Astrocyte (in vitro differentiated cells and primary cell): ENCODE measurements around the gene SLC26A9. TPM values are rescaled to one million over a fixed set of nuclear protein-coding genes. Genes with fewer than 3 reads are reported as not detected.

ENCODE experiments used
- DNase-seq: peaks from one replicate; pipeline ENCODE4 v3.0.0-alpha.2; 2010; ENCODE audit warnings: low read depth
- FAIRE-seq: peaks from 2 replicates; lab custom pipeline; 2011; peaks lifted over from hg19 to GRCh38; lab: Jason Lieb, UNC
- H2AFZ ChIP-seq: 2 replicates; pipeline ENCODE4 v1.6.0; 2012; ENCODE audit warnings: low read depth, low read length, inconsistent platforms
- H3K27ac ChIP-seq: 2 replicates; pipeline ENCODE4 v1.5.1; 2011; ENCODE audit warnings: low read depth, low read length, inconsistent platforms
- H3K27me3 ChIP-seq: 2 replicates; pipeline ENCODE4 v1.6.0; 2011; ENCODE audit warnings: low read length, inconsistent platforms; ENCODE audit not compliant: insufficient read depth
- H3K36me3 ChIP-seq: 2 replicates; pipeline ENCODE4 v1.5.1; 2011; ENCODE audit warnings: low read length, inconsistent platforms; ENCODE audit not compliant: insufficient read depth
- H3K4me1 ChIP-seq: 2 replicates; pipeline ENCODE4 v1.5.1; 2011; ENCODE audit warnings: low read length, inconsistent platforms; ENCODE audit not compliant: insufficient read depth
- H3K4me2 ChIP-seq: 2 replicates; pipeline ENCODE4 v1.6.0; 2012; ENCODE audit warnings: low read length, inconsistent platforms
- H3K4me3 ChIP-seq: 2 replicates; pipeline ENCODE4 v1.5.1; 2011; ENCODE audit warnings: low read depth, mild to moderate bottlenecking, low read length, inconsistent platforms; ENCODE audit not compliant: insufficient read depth
- H3K79me2 ChIP-seq: 2 replicates; pipeline ENCODE4 v1.6.0; 2012; ENCODE audit warnings: mild to moderate bottlenecking, low read length, inconsistent platforms; ENCODE audit not compliant: insufficient read depth
- H3K9ac ChIP-seq: 2 replicates; pipeline ENCODE4 v1.6.0; 2012; ENCODE audit warnings: mild to moderate bottlenecking, low read length, inconsistent platforms
- H3K9me3 ChIP-seq: 2 replicates; pipeline ENCODE4 v1.5.1; 2012; ENCODE audit warnings: low read depth, mild to moderate bottlenecking, low read length, inconsistent platforms; ENCODE audit not compliant: insufficient read depth
- H4K20me1 ChIP-seq: 2 replicates; pipeline ENCODE4 v1.6.0; 2012; ENCODE audit warnings: low read length, inconsistent platforms; ENCODE audit not compliant: insufficient read depth
- H3K27ac Mint-ChIP-seq: one replicate; pipeline ENCODE4 v1.8.0; 2021; ENCODE audit warnings: mild to moderate bottlenecking, mixed read lengths; ENCODE audit not compliant: unreplicated experiment
- H3K27me3 Mint-ChIP-seq: one replicate; pipeline ENCODE4 v1.8.0; 2021; ENCODE audit warnings: low read depth, mixed read lengths; ENCODE audit not compliant: unreplicated experiment
- H3K36me3 Mint-ChIP-seq: one replicate; pipeline ENCODE4 v1.8.0; 2021; ENCODE audit warnings: low read depth, mixed read lengths; ENCODE audit not compliant: unreplicated experiment
- H3K4me1 Mint-ChIP-seq: one replicate; pipeline ENCODE4 v1.8.0; 2021; ENCODE audit warnings: low read depth, mixed read lengths; ENCODE audit not compliant: unreplicated experiment
- H3K4me3 Mint-ChIP-seq: one replicate; pipeline ENCODE4 v1.8.0; 2021; ENCODE audit warnings: mild to moderate bottlenecking, moderate library complexity, mixed read lengths; ENCODE audit not compliant: unreplicated experiment
- H3K9me3 Mint-ChIP-seq: one replicate; pipeline ENCODE4 v1.8.0; 2021; ENCODE audit warnings: mild to moderate bottlenecking, mixed read lengths; ENCODE audit not compliant: unreplicated experiment
- CTCF ChIP-seq: IDR thresholded peaks from 2 replicates; pipeline ENCODE4 v1.5.1; 2011; ENCODE audit warnings: low read depth, mild to moderate bottlenecking, inconsistent platforms, low read length, moderate library complexity; ENCODE audit not compliant: insufficient read depth
- EZH2 ChIP-seq: IDR thresholded peaks from 2 replicates; pipeline ENCODE4 v1.6.1; 2012; ENCODE audit warnings: mild to moderate bottlenecking, low read length, inconsistent platforms; ENCODE audit not compliant: insufficient read depth
- total RNA-seq: library from RNA; stranded (reverse); gene quantifications from 2 replicates; pipeline ENCODE4 v1.2.1, GENCODE V29; 2021

Gene SLC26A9
- total RNA-seq, 1 donor from 2014 or later, result not detected

GRCh38 chr1:205986861-205987260, 43.6 kb upstream of the SLC26A9 start:
- H3K27me3 Mint-ChIP-seq, result peaks cover 8% of the 10 kb centered on the region
- no peak overlapping the region for H3K4me3 Mint-ChIP-seq
- peaks cover 19% of the 10 kb centered on the region for H3K36me3 Mint-ChIP-seq
- no peak overlapping the region for H3K4me3 ChIP-seq
- DNase-seq (no peak), FAIRE-seq (no peak)
- H3K27ac Mint-ChIP-seq, result no peak overlapping the region
- no peak overlapping the region for H3K9ac ChIP-seq
- TF ChIP-seq CTCF (no peak), EZH2 (no peak)
- H3K79me2 ChIP-seq, result no peaks in the 10 kb centered on the region
- H2AFZ ChIP-seq, result no peak overlapping the region
- H3K27me3 ChIP-seq, result no peaks in the 10 kb centered on the region
- no peaks in the 10 kb centered on the region for H3K4me1 ChIP-seq
- H4K20me1 ChIP-seq, result peaks cover 5% of the 10 kb centered on the region
- no peaks in the 10 kb centered on the region for H3K36me3 ChIP-seq
- no peaks in the 10 kb centered on the region for H3K9me3 ChIP-seq
- H3K9me3 Mint-ChIP-seq, result no peaks in the 10 kb centered on the region
- H3K4me2 ChIP-seq, result no peak overlapping the region
- peaks cover 22% of the 10 kb centered on the region for H3K4me1 Mint-ChIP-seq
- H3K27ac ChIP-seq, result no peak overlapping the region

- DNase-seq, result no peak
- H2AFZ ChIP-seq, result no peak overlapping the region
- H3K4me3 ChIP-seq, result no peak overlapping the region
- peaks cover 5% of the 10 kb centered on the region for H4K20me1 ChIP-seq
- no peak overlapping the region for H3K27ac Mint-ChIP-seq
- H3K27me3 ChIP-seq, result no peaks in the 10 kb centered on the region
- H3K9ac ChIP-seq, result no peak overlapping the region
- no peaks in the 10 kb centered on the region for H3K9me3 Mint-ChIP-seq
- no peak overlapping the region for H3K4me2 ChIP-seq
- H3K4me3 Mint-ChIP-seq, result no peak overlapping the region
- no peaks in the 10 kb centered on the region for H3K4me1 ChIP-seq
- no peak for FAIRE-seq
- no peak overlapping the region for H3K27ac ChIP-seq
- no peaks in the 10 kb centered on the region for H3K36me3 ChIP-seq
- no peaks in the 10 kb centered on the region for H3K79me2 ChIP-seq
- peaks cover 8% of the 10 kb centered on the region for H3K27me3 Mint-ChIP-seq
- H3K9me3 ChIP-seq, result no peaks in the 10 kb centered on the region
- peaks cover 20% of the 10 kb centered on the region for H3K36me3 Mint-ChIP-seq
- TF ChIP-seq EZH2, result no peak
- no peak for TF ChIP-seq CTCF
- peaks cover 16% of the 10 kb centered on the region for H3K4me1 Mint-ChIP-seq
Observed at GRCh38 chr1:205986292-205986691, 43.0 kb upstream of the SLC26A9 start.

GRCh38 chr1:205985330-205986005, 42.2 kb upstream of the SLC26A9 start:
- peaks cover 20% of the 10 kb centered on the region for H3K36me3 Mint-ChIP-seq
- no peak overlapping the region for H3K4me2 ChIP-seq
- H3K4me1 Mint-ChIP-seq, result peaks cover 12% of the 10 kb centered on the region
- no peaks in the 10 kb centered on the region for H3K79me2 ChIP-seq
- H3K4me3 Mint-ChIP-seq, result no peak overlapping the region
- H3K4me3 ChIP-seq, result no peak overlapping the region
- no peaks in the 10 kb centered on the region for H3K9me3 Mint-ChIP-seq
- TF ChIP-seq EZH2 (no peak), CTCF (no peak)
- H3K9me3 ChIP-seq, result no peaks in the 10 kb centered on the region
- no peak overlapping the region for H3K27ac Mint-ChIP-seq
- H2AFZ ChIP-seq, result no peak overlapping the region
- peaks cover 8% of the 10 kb centered on the region for H3K27me3 Mint-ChIP-seq
- no peaks in the 10 kb centered on the region for H3K36me3 ChIP-seq
- no peak for FAIRE-seq
- DNase-seq, result peak; percentile 39
- H3K27me3 ChIP-seq, result no peaks in the 10 kb centered on the region
- no peaks in the 10 kb centered on the region for H3K4me1 ChIP-seq
- H4K20me1 ChIP-seq, result peaks cover 5% of the 10 kb centered on the region
- no peak overlapping the region for H3K9ac ChIP-seq
- H3K27ac ChIP-seq, result no peak overlapping the region
